VCaP (cell line): Measurements from ENCODE around the gene CFAP77.
"Not testable (repeated sequence)": the region's sequence is repeated elsewhere in the genome, so short reads cannot be mapped to it uniquely, and the experiment has no call there.

Experiments used
- H3K27ac ChIP-seq: fragments of 450-650 bp; 2 replicates; pipeline ENCODE4 v1.5.1; 2017
- CTCF ChIP-seq: fragments of 450-650 bp; conservative IDR thresholded peaks from 2 replicates; pipeline ENCODE4 v1.5.1; 2017; ENCODE audit warnings: mild to moderate bottlenecking, moderate library complexity

The CFAP77 gene

GRCh38 chr9:132556714-132557113 is 146.7 kb downstream of the CFAP77 start:
- TF ChIP-seq CTCF = no peak
- no peak overlapping the region for H3K27ac ChIP-seq

- H3K27ac ChIP-seq = no peak overlapping the region
- no peak for TF ChIP-seq CTCF
Measured at GRCh38 chr9:132557159-132557558, 147.1 kb downstream of the CFAP77 start.

- TF ChIP-seq CTCF = no peak
- no peak overlapping the region for H3K27ac ChIP-seq
Measured at GRCh38 chr9:132559711-132560110, 149.7 kb downstream of the CFAP77 start.

GRCh38 chr9:132560616-132561202 is 150.7 kb downstream of the CFAP77 start:
- H3K27ac ChIP-seq = no peak overlapping the region
- TF ChIP-seq CTCF = no peak

GRCh38 chr9:132562306-132562573 is 152.2 kb downstream of the CFAP77 start:
- no peak for TF ChIP-seq CTCF
- H3K27ac ChIP-seq = no peak overlapping the region

- no peak for TF ChIP-seq CTCF
- no peak overlapping the region for H3K27ac ChIP-seq
Measured at GRCh38 chr9:132564526-132564925, 154.5 kb downstream of the CFAP77 start.

- not testable (repeated sequence) for H3K27ac ChIP-seq
Measured at GRCh38 chr9:132568787-132569186, 158.8 kb downstream of the CFAP77 start.

- no peak for TF ChIP-seq CTCF
- no peak overlapping the region for H3K27ac ChIP-seq
Measured at GRCh38 chr9:132571806-132572600, 162.0 kb downstream of the CFAP77 start.
